LoVo (cell line): ENCODE results near the gene GOLPH3.
"Not testable (repeated sequence)": the region's sequence is repeated elsewhere in the genome, so short reads cannot be mapped to it uniquely, and the experiment has no call there.

Source experiments
- DNase-seq: peaks from one replicate; pipeline ENCODE4 v3.0.0-alpha.2; 2016; ENCODE audit warnings: low spot score

The GOLPH3 gene

DNA sequence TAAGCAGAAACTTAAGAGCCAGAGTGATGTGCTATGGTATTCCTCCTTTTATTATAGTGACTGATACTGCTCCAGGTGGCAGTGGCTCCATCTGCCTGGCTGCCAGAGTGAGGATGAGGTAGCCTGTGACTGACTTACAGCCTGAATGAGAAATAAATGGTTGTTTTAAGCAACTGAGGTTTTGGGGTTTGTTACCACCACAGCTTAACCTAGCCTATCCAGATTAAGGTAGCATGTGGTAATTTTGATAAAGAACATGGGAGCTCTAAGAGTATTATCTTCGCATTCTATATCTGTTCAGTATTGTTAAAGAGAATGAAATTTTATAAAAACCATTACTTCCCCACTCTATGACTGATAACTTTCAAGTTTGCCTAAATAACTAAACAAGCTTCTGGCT, 39.0 kb downstream of the GOLPH3 start:
- DNase-seq = no peak

GRCh38 chr5:32132757-32133156, 41.4 kb downstream of the GOLPH3 start:
- no peak for DNase-seq

DNA sequence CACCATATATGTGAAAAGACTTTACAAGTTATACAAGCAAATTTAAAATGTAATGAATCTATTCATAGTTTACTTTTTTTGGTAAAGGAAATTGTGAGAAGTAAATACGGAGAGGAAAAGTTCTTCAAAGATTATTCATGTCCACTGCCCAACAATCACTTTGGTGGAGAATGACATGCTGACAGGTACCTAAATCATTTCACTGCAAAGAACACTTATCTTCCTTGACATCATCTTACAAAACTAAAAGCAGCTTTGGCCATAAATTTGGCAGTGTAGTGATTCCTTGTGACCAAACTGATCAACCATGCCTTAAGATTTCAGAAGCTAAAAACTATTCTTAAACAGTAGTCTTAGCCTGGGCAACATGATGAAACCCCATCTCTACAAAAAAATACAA, 42.5 kb downstream of the GOLPH3 start:
- DNase-seq = no peak

- no peak for DNase-seq
Observed at GRCh38 chr5:32130865-32131264, 43.3 kb downstream of the GOLPH3 start.

DNA sequence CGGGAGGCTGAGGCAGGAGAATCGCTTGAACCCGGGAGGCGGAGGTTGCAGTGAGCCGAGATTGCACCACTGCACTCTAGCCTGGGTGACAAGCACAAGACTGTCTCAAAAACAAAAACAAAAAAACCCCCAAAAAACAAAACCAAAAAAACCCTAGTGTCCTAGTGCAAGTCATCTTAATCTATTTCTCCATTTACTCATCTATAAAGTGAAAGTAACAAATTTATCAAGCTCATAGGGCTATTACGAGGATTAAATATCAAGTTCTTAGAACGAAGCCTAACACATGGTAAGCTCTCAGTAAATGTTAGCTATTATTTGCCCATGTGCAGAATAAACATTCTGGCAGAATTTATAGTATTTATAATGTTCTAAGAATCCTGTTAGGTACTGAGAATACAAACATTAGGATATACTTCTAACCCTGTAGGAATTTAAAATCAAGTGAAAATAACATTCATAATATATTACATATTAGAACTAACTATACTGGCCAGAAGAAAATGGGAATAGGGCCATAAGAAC, 45.0 kb downstream of the GOLPH3 start:
- no peak for DNase-seq

GRCh38 chr5:32127711-32128110, 46.4 kb downstream of the GOLPH3 start:
- no peak for DNase-seq

GRCh38 chr5:32126691-32127090, 47.4 kb downstream of the GOLPH3 start:
- no peak for DNase-seq

DNA sequence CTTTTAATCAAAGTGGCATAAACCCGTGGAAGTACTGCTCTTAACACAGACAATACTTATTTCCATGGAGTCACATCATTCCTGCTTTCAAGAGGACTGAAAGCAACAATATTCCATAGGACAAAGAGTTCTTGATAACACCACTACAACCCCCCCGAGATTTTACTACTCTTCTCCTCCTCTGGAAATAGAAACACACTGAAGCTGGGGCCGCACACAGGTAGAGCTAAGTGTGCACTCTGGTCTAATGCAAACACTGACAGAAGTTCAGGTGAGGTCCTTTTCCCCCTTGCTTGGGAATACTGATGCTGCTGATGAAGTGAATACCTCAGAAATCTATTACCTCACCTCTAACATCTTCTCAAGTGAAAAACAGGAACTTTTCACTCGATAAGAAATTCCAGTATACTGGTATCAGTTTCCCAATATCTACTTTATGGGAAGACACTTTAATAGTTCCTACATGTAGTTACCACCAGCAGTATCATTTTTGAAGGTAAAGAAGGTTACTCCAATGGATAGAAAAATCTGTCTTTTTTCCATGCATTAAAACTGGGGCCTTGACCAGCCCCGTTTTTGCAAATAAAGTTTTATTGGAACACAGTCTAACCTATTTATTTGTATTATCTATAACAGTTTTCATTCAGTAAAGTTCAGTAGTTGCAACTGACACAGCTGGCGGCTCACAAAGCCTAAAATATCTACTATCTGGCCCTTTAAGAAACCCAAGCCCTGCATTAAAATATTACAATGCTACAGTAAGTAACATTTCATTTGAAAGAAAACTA, 50.0 kb downstream of the GOLPH3 start:
- DNase-seq = no peak

- no peak for DNase-seq
Observed at GRCh38 chr5:32123058-32123805, 50.9 kb downstream of the GOLPH3 start.

DNA sequence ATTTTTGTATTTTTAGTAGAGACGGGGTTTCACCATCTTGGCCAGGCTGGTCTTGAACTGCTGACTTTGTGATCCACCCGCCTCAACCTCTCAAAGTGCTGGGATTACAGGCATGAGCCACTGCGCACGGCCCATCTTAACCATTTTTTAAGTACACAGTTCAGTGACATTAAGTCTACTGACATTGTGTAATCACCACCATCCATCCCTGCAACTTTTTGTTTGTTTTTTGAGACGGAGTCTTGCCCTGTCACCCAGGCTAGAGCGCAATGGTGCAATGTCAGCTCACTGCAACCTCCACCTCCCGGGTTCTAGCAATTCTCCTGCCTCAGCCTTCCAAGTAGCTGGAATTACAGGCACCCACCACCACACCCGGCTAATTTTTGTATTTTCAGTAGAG, 55.2 kb downstream of the GOLPH3 start:
- DNase-seq = not testable (repeated sequence)

GRCh38 chr5:32116574-32117313, 57.4 kb downstream of the GOLPH3 start:
- DNase-seq = no peak

- no peak for DNase-seq
Observed at GRCh38 chr5:32115985-32116384, 58.1 kb downstream of the GOLPH3 start.

DNA sequence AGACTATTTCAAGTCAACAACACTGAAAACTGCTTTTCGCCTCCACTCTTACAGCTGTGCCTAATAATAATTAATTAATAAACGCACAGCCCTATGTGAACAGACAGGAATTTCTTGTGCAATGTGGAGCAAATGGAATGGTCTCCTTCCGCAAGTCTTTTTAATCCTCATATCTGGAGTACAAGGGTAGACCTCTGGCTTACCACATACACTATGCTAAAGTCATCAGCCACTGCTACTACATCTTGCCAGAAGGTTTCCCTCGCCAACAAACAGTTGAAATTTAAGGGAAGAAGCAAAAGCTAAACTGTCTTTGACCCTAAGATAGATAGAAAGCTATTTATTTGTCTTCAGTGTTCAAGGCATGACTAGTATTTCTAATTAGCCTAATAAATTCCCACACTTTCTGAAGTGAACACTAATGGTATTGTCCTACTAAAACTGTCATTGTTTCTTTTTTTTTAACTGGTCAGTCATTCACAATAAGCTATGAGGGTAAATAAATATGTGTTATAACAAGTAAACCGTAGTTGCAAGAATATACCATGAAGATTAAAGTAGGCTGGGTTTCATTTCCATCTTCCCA, 63.9 kb downstream of the GOLPH3 start:
- DNase-seq = no peak

DNA sequence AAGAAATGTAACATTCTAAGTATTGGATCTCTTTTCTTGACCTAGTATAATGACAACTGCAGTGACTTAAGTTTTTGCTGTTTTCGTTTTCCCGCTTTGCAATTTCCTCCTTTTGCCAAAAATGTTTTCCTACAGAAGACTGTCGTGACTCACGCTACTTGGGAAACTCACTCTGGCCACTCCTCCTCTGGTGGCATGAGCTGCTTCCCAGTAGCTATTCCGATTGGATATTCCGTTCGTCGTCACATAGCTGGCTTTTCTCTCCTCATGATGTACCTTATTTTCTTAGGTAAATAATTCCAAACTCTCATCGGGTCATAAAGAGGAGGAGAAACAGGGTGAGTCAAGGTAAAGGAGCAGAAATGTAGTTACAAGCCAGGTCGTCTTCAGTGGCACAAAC, 64.9 kb downstream of the GOLPH3 start:
- no peak for DNase-seq

GRCh38 chr5:32108167-32108566, 66.0 kb downstream of the GOLPH3 start:
- no peak for DNase-seq

- DNase-seq = no peak
Observed at GRCh38 chr5:32107291-32107690, 66.8 kb downstream of the GOLPH3 start.

DNA sequence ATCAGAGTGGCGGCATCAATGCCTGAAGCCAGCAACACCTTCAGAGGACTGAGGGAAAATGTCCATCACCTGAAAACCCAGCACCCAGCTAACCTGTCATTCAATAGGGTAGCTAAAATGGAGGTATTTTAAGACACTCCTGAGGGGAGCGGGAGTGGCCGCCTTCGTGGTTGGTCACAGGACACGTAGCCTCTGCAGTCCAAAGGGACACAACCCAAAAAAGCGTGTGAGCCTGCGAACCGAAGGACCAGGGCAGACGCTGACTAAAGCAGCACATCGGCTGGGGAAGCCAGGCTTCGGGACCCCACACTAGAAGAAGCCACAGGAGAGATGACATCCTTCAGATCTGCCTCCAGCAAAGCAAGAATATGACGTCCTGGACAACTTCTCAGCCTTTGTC, 70.6 kb downstream of the GOLPH3 start:
- no peak for DNase-seq

GRCh38 chr5:32102254-32102986, 71.7 kb downstream of the GOLPH3 start:
- no peak for DNase-seq

- no peak for DNase-seq
Observed at GRCh38 chr5:32100691-32101302, 73.3 kb downstream of the GOLPH3 start.

- no peak for DNase-seq
Observed at GRCh38 chr5:32100230-32100629, 73.9 kb downstream of the GOLPH3 start.

DNA sequence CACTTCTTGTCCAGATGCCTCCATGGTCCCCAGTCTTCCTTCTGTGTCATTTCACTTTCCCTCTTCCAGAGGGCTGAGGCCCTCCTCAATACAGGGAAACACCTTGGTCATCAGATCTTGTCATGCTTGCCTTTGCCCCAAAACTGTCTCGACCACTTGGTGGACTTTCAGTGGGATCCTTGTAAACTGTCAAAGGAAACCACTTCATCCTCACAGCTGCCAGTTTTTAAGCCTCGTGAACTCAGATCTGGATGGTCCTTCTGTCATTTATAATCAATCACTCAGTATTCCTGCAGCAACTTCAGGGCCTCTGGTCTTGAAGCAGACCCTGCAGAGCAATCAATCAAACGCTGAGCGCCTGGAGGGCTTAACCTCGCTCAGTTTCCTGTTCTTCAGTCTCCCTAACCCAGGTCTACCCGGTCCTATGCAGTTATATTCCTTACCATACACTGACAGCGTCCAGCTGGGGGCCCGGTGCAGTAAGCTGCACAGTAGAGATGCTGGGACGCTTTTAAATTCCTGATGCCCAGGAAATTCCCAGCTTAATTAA, 74.6 kb downstream of the GOLPH3 start:
- DNase-seq = no peak
